ENCODE measurements around the gene VPS8.

GRCh38 chr3:184769382-184770170, 42.4 kb upstream of the VPS8 start:
- TF ChIP-seq POLR2A (IDR thresholded peaks at IDR 0.05; ENCODE audit: low read depth, low read length) (no peak), PAX5 (IDR thresholded peaks at IDR 0.05; ENCODE audit: insufficient read depth, low read length, severe bottlenecking) (no peak), SPI1 (IDR thresholded peaks at IDR 0.05; ENCODE audit: low read depth, low read length) (no peak), POLR2AphosphoS5 (IDR thresholded peaks at IDR 0.05; ENCODE audit: low read depth, low read length) (no peak), TAF1 (IDR thresholded peaks at IDR 0.05; ENCODE audit: low read depth, low read length) (no peak), POU2F2 (IDR thresholded peaks at IDR 0.05; ENCODE audit: low read depth, low read length) (no peak)

Data from GM12891 (cell line).